H1 (cell line): Measurements from ENCODE around the gene NR1H3. TPM values are rescaled to one million over a fixed set of nuclear protein-coding genes. Genes with fewer than 3 reads are reported as not detected.

Source experiments
- CTCF ChIA-PET: fragments of 300-600 bp; sonication (Branson Sonifier 250); formaldehyde crosslinking; loops from one replicate; lab custom pipeline; 2021; ENCODE audit not compliant: partially characterized antibody; lab: Charles Lee
- POLR2A ChIA-PET: fragments of 300-600 bp; sonication (Branson Sonifier 250); formaldehyde crosslinking; loops from one replicate; lab custom pipeline; 2021; ENCODE audit warnings: inconsistent platforms; ENCODE audit not compliant: partially characterized antibody; lab: Charles Lee
- DNase-seq, 2 experiments: peaks; one replicate each; pipeline versions ENCODE4 v3.0.0 to v3.0.0-alpha.2; 2010 to 2022; ENCODE audit warnings: low spot score in 2 of 2, low read depth in 1 of 2, mixed read lengths in 1 of 2
- FAIRE-seq: peaks from 2 replicates; lab custom pipeline; 2011; peaks lifted over from hg19 to GRCh38; lab: Jason Lieb, UNC
- H2AFZ ChIP-seq: 2 replicates; pipeline ENCODE4 v1.8.1; 2012; ENCODE audit warnings: low read length, inconsistent platforms
- H2AK5ac ChIP-seq: 2 replicates; pipeline ENCODE4 v1.6.1; 2013; ENCODE audit warnings: low read depth, low read length
- H2BK120ac ChIP-seq: replicated peaks from 2 replicates; pipeline ENCODE3; 2013; ENCODE audit warnings: low read depth, low read length, inconsistent platforms
- H2BK12ac ChIP-seq: 2 replicates; pipeline ENCODE4 v1.6.1; 2013; ENCODE audit warnings: low read depth, low read length
- H2BK15ac ChIP-seq: 2 replicates; pipeline ENCODE4 v1.6.1; 2013; ENCODE audit warnings: low read length
- H2BK20ac ChIP-seq: 2 replicates; pipeline ENCODE4 v1.6.1; 2013; ENCODE audit warnings: low read length
- H2BK5ac ChIP-seq: 2 replicates; pipeline ENCODE4 v1.6.1; 2013; ENCODE audit warnings: low read depth, low read length
- H3K14ac ChIP-seq: 2 replicates; pipeline ENCODE4 v1.6.1; 2013; ENCODE audit warnings: inconsistent platforms; ENCODE audit not compliant: insufficient read length
- H3K18ac ChIP-seq: 2 replicates; pipeline ENCODE4 v1.6.1; 2013; ENCODE audit warnings: low read length; ENCODE audit errors: extremely low read depth
- H3K23ac ChIP-seq: 2 replicates; pipeline ENCODE4 v1.6.1; 2013; ENCODE audit warnings: inconsistent platforms; ENCODE audit not compliant: insufficient read length
- H3K23me2 ChIP-seq: 2 replicates; pipeline ENCODE4 v1.6.1; 2013; ENCODE audit warnings: low read depth, low read length
- H3K27ac ChIP-seq: 2 replicates; pipeline ENCODE4 v1.6.1; 2011; ENCODE audit warnings: low read depth, low read length, inconsistent platforms
- H3K27me3 ChIP-seq, 4 experiments: replicated peaks in 1 of 4; 1 replicate in 1 of 4; 2 replicates in 3 of 4; pipeline versions ENCODE4 v1.6.1 to v1.8.1; 2011 to 2013; ENCODE audit warnings: low read length in 3 of 4, mild to moderate bottlenecking in 3 of 4, inconsistent platforms in 2 of 4, mixed read lengths in 2 of 4, moderate library complexity in 1 of 4; ENCODE audit not compliant: control insufficient read depth in 3 of 4, insufficient read depth in 3 of 4; ENCODE audit errors: extremely low read depth in 1 of 4
- H3K36me3 ChIP-seq, 4 experiments: 2 replicates each; pipeline versions ENCODE4 v1.6.1 to v1.8.1; 2011 to 2013; ENCODE audit warnings: mild to moderate bottlenecking in 4 of 4, low read length in 3 of 4, moderate library complexity in 2 of 4, control low read depth in 1 of 4, inconsistent platforms in 1 of 4; ENCODE audit not compliant: insufficient read depth in 4 of 4, control insufficient read depth in 2 of 4
- H3K4ac ChIP-seq: replicated peaks from 2 replicates; pipeline ENCODE3; 2013; ENCODE audit warnings: low read length, low read depth, mixed read lengths, inconsistent platforms; ENCODE audit not compliant: insufficient read length
- H3K4me1 ChIP-seq, 4 experiments: replicated peaks in 1 of 4; 1 replicate in 1 of 4; 2 replicates in 3 of 4; pipeline versions ENCODE4 v1.6.1 to v1.8.1; 2011 to 2013; ENCODE audit warnings: low read length in 3 of 4, inconsistent platforms in 2 of 4, mixed read lengths in 1 of 4; ENCODE audit not compliant: insufficient read depth in 4 of 4, control insufficient read depth in 3 of 4
- H3K4me2 ChIP-seq, 2 experiments: 2 replicates each; pipeline versions ENCODE4 v1.6.1 to v1.8.1; 2011 to 2013; ENCODE audit warnings: low read depth in 2 of 2, low read length in 2 of 2, control low read depth in 1 of 2, inconsistent platforms in 1 of 2, mild to moderate bottlenecking in 1 of 2; ENCODE audit not compliant: insufficient read depth in 1 of 2
- H3K4me3 ChIP-seq, 4 experiments: fragments of 200-600, 300-600 bp in 1 of 4; sonication (generic), shearing (Covaris generic), sonication (Bioruptor Twin) in 1 of 4; 2 replicates each; pipeline versions ENCODE4 v1.5.1 to v1.8.1; 2011 to 2016; ENCODE audit warnings: low read length in 4 of 4, low read depth in 3 of 4, control low read depth in 2 of 4, inconsistent platforms in 2 of 4, mild to moderate bottlenecking in 2 of 4, mixed read lengths in 1 of 4, moderate library complexity in 1 of 4; ENCODE audit not compliant: insufficient read depth in 2 of 4; ENCODE audit errors: extremely low read depth in 1 of 4
- H3K56ac ChIP-seq: replicated peaks from 2 replicates; pipeline ENCODE3; 2013; ENCODE audit warnings: low read depth, mild to moderate bottlenecking, mixed read lengths, low read length, inconsistent platforms; ENCODE audit not compliant: insufficient read length
- H3K79me1 ChIP-seq: 2 replicates; pipeline ENCODE4 v1.6.1; 2013; ENCODE audit warnings: low read depth, low read length, control low read depth
- H3K79me2 ChIP-seq, 2 experiments: 2 replicates each; pipeline versions ENCODE4 v1.6.1 to v1.8.1; 2012 to 2013; ENCODE audit warnings: low read length in 2 of 2, mild to moderate bottlenecking in 2 of 2, inconsistent platforms in 1 of 2; ENCODE audit not compliant: insufficient read depth in 2 of 2, control insufficient read depth in 1 of 2
- H3K9ac ChIP-seq, 4 experiments: replicated peaks in 1 of 4; 1 replicate in 1 of 4; 2 replicates in 3 of 4; pipeline versions ENCODE4 v1.6.1 to v1.8.1; 2011 to 2013; ENCODE audit warnings: low read depth in 3 of 4, low read length in 3 of 4, control low read depth in 2 of 4, mild to moderate bottlenecking in 2 of 4, moderate library complexity in 2 of 4, inconsistent platforms in 1 of 4; ENCODE audit errors: extremely low read depth in 1 of 4
- H3K9me3 ChIP-seq, 2 experiments: 2 replicates each; pipeline versions ENCODE4 v1.6.1 to v1.8.1; 2012 to 2013; ENCODE audit warnings: mild to moderate bottlenecking in 2 of 2, moderate library complexity in 2 of 2, control low read depth in 1 of 2, inconsistent platforms in 1 of 2, low read depth in 1 of 2, low read length in 1 of 2, mixed read lengths in 1 of 2; ENCODE audit not compliant: insufficient read depth in 2 of 2
- H4K20me1 ChIP-seq, 2 experiments: replicated peaks in 1 of 2; 2 replicates each; pipeline versions ENCODE3 to v1.8.1; 2011 to 2013; ENCODE audit warnings: inconsistent platforms in 2 of 2, low read length in 2 of 2, mild to moderate bottlenecking in 1 of 2; ENCODE audit not compliant: insufficient read depth in 2 of 2, control insufficient read depth in 1 of 2
- H4K5ac ChIP-seq: 2 replicates; pipeline ENCODE4 v1.6.1; 2013; ENCODE audit warnings: low read length, low read depth, mixed read lengths, inconsistent platforms; ENCODE audit not compliant: insufficient read length
- H4K8ac ChIP-seq: 2 replicates; pipeline ENCODE4 v1.8.0; 2013; ENCODE audit warnings: mild to moderate bottlenecking, moderate library complexity, low read length, inconsistent platforms; ENCODE audit not compliant: insufficient read depth; ENCODE audit errors: extremely low read depth
- H4K91ac ChIP-seq: replicated peaks from 2 replicates; pipeline ENCODE3; 2013; ENCODE audit warnings: low read length, mixed read lengths, inconsistent platforms; ENCODE audit not compliant: insufficient read length
- ASH2L ChIP-seq: fragments of 200-600, 300-600 bp; sonication (generic); IDR thresholded peaks from one replicate; pipeline ENCODE4 v1.7.1; 2017; ENCODE audit warnings: low read length
- BACH1 ChIP-seq: IDR thresholded peaks from 2 replicates; pipeline ENCODE4 v1.6.1; 2012; ENCODE audit warnings: low read length, improper control_type of control experiment
- BRCA1 ChIP-seq: IDR thresholded peaks from 2 replicates; pipeline ENCODE4 v1.6.1; 2012; ENCODE audit warnings: low read depth, low read length, improper control_type of control experiment
- CHD1 ChIP-seq: IDR thresholded peaks from 2 replicates; pipeline ENCODE4 v1.6.1; 2012; ENCODE audit warnings: low read depth, low read length, improper control_type of control experiment
- EP300 ChIP-seq, 2 experiments: IDR thresholded peaks; 1 replicate in 1 of 2; 2 replicates in 1 of 2; pipeline ENCODE4 v1.6.1; 2011 to 2012; ENCODE audit warnings: low read depth in 2 of 2, low read length in 2 of 2, mild to moderate bottlenecking in 2 of 2, borderline replicate concordance in 1 of 2, inconsistent platforms in 1 of 2, moderate library complexity in 1 of 2
- JUN ChIP-seq: IDR thresholded peaks from 2 replicates; pipeline ENCODE4 v1.6.1; 2011; ENCODE audit warnings: low read depth, mild to moderate bottlenecking, improper control_type of control experiment, low read length
- JUND ChIP-seq: IDR thresholded peaks from 2 replicates; pipeline ENCODE4 v1.6.1; 2011; ENCODE audit warnings: mild to moderate bottlenecking, improper control_type of control experiment, low read length
- KDM1A ChIP-seq: fragments of 200-600, 300-600 bp; sonication (generic); IDR thresholded peaks from 2 replicates; pipeline ENCODE4 v1.7.1; 2016; ENCODE audit warnings: mild to moderate bottlenecking, low read length, borderline replicate concordance
- KDM5A ChIP-seq: fragments of 200-600 bp; IDR thresholded peaks from 2 replicates; pipeline ENCODE4 v1.7.1; 2012; ENCODE audit warnings: mild to moderate bottlenecking, low read length, inconsistent platforms, mixed read lengths
- POLR2A ChIP-seq, 2 experiments: IDR thresholded peaks; 1 replicate in 1 of 2; 2 replicates in 1 of 2; pipeline ENCODE4 v1.6.1; 2011; ENCODE audit warnings: low read depth in 2 of 2, low read length in 2 of 2, mild to moderate bottlenecking in 2 of 2; ENCODE audit errors: control extremely low read depth in 1 of 2
- SAP30 ChIP-seq: fragments of 300-600 bp; sonication (generic); IDR thresholded peaks from 2 replicates; pipeline ENCODE4 v1.7.1; 2012; ENCODE audit warnings: low read length, moderate library complexity, mild to moderate bottlenecking, inconsistent platforms; ENCODE audit not compliant: insufficient read depth, insufficient replicate concordance
- SIN3A ChIP-seq, 2 experiments: IDR thresholded peaks in 1 of 2; conservative IDR thresholded peaks in 1 of 2; 2 replicates each; pipeline ENCODE4 v1.6.1; 2011 to 2012; ENCODE audit warnings: low read length in 2 of 2, improper control_type of control experiment in 1 of 2, low read depth in 1 of 2, mild to moderate bottlenecking in 1 of 2
- TAF7 ChIP-seq: optimal IDR thresholded peaks from 2 replicates; pipeline ENCODE3; 2011; ENCODE audit warnings: low read depth, mild to moderate bottlenecking, inconsistent platforms, low read length, moderate library complexity, borderline replicate concordance
- TBP ChIP-seq: IDR thresholded peaks from 2 replicates; pipeline ENCODE4 v1.6.1; 2011; ENCODE audit warnings: low read depth, low read length, improper control_type of control experiment
- TEAD4 ChIP-seq: IDR thresholded peaks from 2 replicates; pipeline ENCODE4 v1.6.1; 2012; ENCODE audit warnings: low read depth, low read length, inconsistent platforms, mixed read lengths
- WGBS, 2 experiments: shearing (Covaris generic) in 1 of 2; methylation state at CpG; one replicate each; pipeline versions ENCODE4 v1.1.6 to v1.1.7; 2013 to 2015; ENCODE audit warnings: low lambda C conversion rate in 2 of 2, mixed read lengths in 2 of 2, inconsistent platforms in 1 of 2, low coverage in 1 of 2, missing lambda C conversion rate in 1 of 2; ENCODE audit not compliant: insufficient replicate concordance in 2 of 2, insufficient coverage in 1 of 2, insufficient read length in 1 of 2; ENCODE audit errors: extremely low coverage in 1 of 2, missing lambda C conversion rate in 1 of 2; 5-methylcytosine and 5-hydroxymethylcytosine counted together
- polyA plus RNA-seq, 7 experiments: library from polyadenylated mRNA; depleted of rRNA in 3 of 7; stranded (reverse) in 5 of 7; unstranded in 2 of 7; fragments of >200 nt in 5 of 7; fragments of 200-250 nt in 2 of 7; gene quantifications; 1 replicate in 5 of 7; 2 replicates in 1 of 7; 4 replicates in 1 of 7; pipeline versions ENCODE4 v1.2.1 to v1.2.3, GENCODE V29; 2011 to 2013; ENCODE audit warnings: missing spikeins in 2 of 7, mixed read lengths in 2 of 7
- total RNA-seq: library from RNA; stranded (reverse); fragmentation: NEBNext Ultra II Directional; extraction: Animal tissue kit (Norgen Biotek cat#: 25700); gene quantifications from 2 replicates; pipeline ENCODE4 v1.2.1, GENCODE V29; 2021

Gene NR1H3
- total and polyA plus RNA-seq, 2 of the 8 experiments (the other 6 are each of a cell fraction or from before 2014, with no cell fraction given), result 19.9 to 42.1 TPM

DNA sequence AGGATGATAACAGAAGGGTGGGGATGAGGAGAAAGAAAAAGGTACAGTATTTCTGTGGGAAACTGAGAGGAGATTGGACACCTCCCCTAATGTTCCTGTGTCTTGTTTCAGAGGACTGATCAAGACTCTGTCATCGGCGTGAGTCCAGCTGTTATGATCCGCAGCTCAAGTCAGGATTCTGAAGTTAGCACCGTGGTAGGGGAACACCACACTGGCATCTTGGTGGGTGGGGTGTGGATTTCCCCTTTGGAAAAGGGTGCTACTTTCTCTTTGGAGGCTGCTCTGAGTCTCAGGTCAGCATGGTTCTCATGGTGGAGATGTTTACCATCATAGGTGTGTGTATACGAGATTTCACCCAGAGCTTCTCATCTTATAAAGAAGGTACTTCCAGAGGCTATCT, 37.6 kb downstream of the NR1H3 start:
- H3K23me2 ChIP-seq, result no peaks in the 10 kb centered on the region
- H2AK5ac ChIP-seq, result no peak overlapping the region
- H3K36me3 ChIP-seq, result peaks cover 13 to 50% (median 36%) of the 10 kb centered on the region in 4 experiments; a peak in 7 of 8 replicates
- H3K4me3 ChIP-seq, result no peak overlapping the region
- H3K4me2 ChIP-seq, result no peak overlapping the region
- H2BK120ac ChIP-seq, result no peak overlapping the region
- no peak overlapping the region for H3K56ac ChIP-seq
- no peaks in the 10 kb centered on the region for H3K79me2 ChIP-seq
- H3K79me1 ChIP-seq, result no peaks in the 10 kb centered on the region
- no peak overlapping the region for H3K23ac ChIP-seq
- no peak overlapping the region for H4K5ac ChIP-seq
- H3K27ac ChIP-seq, result no peak overlapping the region
- no peak overlapping the region for H3K4ac ChIP-seq
- no peaks in the 10 kb centered on the region for H3K9me3 ChIP-seq
- peaks cover 0 to 1% of the 10 kb centered on the region in 2 experiments for H4K20me1 ChIP-seq
- no peak overlapping the region for H4K8ac ChIP-seq
- 94% methylated on average over 5 of the region's 5 CpGs; no CpG with 5 or more reads in 1 of the 2 experiments for WGBS, 2 experiments
- H3K18ac ChIP-seq, result no peak overlapping the region
- no peaks in the 10 kb centered on the region for H3K4me1 ChIP-seq
- H2BK12ac ChIP-seq, result no peak overlapping the region
- no peak overlapping the region for H4K91ac ChIP-seq
- H3K27me3 ChIP-seq, result no peaks in the 10 kb centered on the region
- H3K14ac ChIP-seq, result no peak overlapping the region
- POLR2A ChIA-PET, result interaction anchor here (1.1 to 1.3 kb wide), 2 partner anchors 11 to 125 kb away, joined by 3 to 4 read pairs; no protein-coding TSS in a partner anchor
- DNase-seq (no peak), FAIRE-seq (no peak)
- CTCF ChIA-PET, result interaction anchor here (0.7 to 2.8 kb wide), 4 partner anchors 24 to 124 kb away, joined by 3 to 9 read pairs (median 4); no protein-coding TSS in a partner anchor
- H3K9ac ChIP-seq, result no peak overlapping the region
- no peak overlapping the region for H2BK15ac ChIP-seq
- H2AFZ ChIP-seq, result no peak overlapping the region
- H2BK20ac ChIP-seq, result no peak overlapping the region
- no peak overlapping the region for H2BK5ac ChIP-seq
- TF ChIP-seq KDM1A (no peak), TEAD4 (no peak), KDM5A (no peak), JUN (no peak), BACH1 (no peak), JUND (no peak), POLR2A (IDR thresholded peaks at IDR 0.05; ENCODE audit: control extremely low read depth in 1 of 2, low read depth in 2 of 2, low read length in 2 of 2) (no peak), TBP (no peak), TAF7 (no peak), SAP30 (no peak), ASH2L (no peak), SIN3A (conservative IDR thresholded peaks at IDR 0.05 in 1 of 2, IDR thresholded peaks at IDR 0.05 in 1 of 2; ENCODE audit: low read depth in 1 of 2, low read length in 2 of 2) (no peak), CHD1 (no peak), EP300 (IDR thresholded peaks at IDR 0.05; ENCODE audit: borderline replicate concordance in 1 of 2, low read depth in 2 of 2, low read length in 2 of 2) (no peak), BRCA1 (no peak)
